Measurements from ENCODE around the gene KLK15.
"Not testable (repeated sequence)": the region's sequence is repeated elsewhere in the genome, so short reads cannot be mapped to it uniquely, and the experiment has no call there.

KLK15 gene

GRCh38 chr19:50794876-50795663, 38.3 kb downstream of the KLK15 start:
- DNase-seq = no peak

- DNase-seq = no peak
Observed at GRCh38 chr19:50794074-50794875, 39.1 kb downstream of the KLK15 start.

DNA sequence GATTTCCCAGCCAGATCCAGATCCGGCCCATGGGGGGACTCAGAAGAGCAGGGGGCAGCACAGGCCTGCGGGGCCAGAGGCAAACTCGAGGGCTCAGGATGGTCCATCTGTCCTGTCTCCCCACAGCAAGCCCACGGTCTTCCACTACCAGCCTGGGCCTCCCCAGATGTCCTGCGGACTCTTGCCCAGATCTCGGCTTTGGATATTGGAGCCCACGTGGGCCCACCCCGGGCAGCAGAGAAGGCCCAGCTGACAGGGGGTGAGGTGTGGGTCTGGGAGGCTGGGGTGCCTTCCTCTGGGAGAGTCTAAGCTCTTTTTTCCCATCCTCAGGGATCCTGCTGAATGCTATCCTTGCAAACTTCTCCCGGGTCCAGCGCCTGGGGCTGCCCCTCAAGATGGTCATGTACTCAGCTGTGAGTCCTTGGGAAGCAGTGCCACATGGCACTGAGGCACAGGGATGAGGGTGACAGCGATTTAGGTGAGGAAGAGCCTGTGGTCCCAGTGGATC, 39.8 kb downstream of the KLK15 start:
- no peak for DNase-seq

GRCh38 chr19:50792272-50793250, 40.8 kb downstream of the KLK15 start:
- DNase-seq = no peak

- no peak for DNase-seq
Observed at GRCh38 chr19:50791594-50792271, 41.6 kb downstream of the KLK15 start.

DNA sequence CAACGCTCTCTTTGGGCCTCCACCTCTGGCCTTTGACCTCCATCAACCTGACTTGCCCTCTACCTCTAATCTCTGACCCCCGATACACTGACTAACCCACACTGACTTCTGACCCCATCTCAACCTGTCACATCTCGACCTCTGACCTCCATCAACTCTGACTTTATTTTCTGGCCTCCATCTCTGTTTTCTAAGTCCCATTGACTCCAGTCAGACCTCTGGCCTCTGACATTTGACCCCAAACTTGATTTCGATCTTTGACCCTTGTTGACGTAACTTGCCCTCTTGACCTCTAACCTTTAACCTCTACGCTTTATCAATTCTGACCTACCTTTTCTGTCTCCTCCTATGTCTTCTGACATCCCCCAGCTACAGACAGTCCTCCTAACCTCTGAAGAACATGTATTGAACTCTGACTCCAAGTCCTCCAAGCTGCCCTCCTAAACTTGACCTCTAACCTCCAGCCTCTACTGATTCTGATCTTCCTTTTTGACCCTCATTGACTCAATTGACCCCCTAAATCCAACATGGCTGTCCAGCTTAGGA, 42.4 kb downstream of the KLK15 start:
- DNase-seq = no peak

- DNase-seq = no peak
Observed at GRCh38 chr19:50790396-50790795, 43.0 kb downstream of the KLK15 start, which contains the start of gene ACP4. TSS of gene ACP4 (plus strand) at chr19:50790415. CDS start at chr19:50790415, 0 bp downstream.

- DNase-seq = no peak
Observed at GRCh38 chr19:50785329-50785728, 48.0 kb downstream of the KLK15 start.

DNA sequence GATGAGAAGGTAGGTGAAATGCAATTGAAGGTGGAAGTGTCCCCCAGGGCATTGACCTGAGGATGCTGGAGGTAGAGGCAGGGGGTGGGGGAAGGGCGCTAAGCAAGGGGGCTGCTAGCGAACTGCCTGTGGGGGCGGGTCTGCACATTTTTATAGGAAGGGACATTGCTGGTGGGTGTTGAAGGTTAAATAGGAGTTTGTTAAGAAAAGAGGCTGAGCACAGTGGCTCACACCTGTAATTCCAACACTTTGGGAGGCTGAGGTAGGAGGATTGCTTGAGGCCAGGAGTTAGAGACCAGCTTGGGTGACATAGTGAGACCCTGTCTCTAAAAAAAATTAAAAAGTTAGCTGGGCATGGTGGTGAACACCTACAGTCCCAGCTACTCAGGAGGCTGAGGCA, 48.7 kb downstream of the KLK15 start:
- DNase-seq = no peak

DNA sequence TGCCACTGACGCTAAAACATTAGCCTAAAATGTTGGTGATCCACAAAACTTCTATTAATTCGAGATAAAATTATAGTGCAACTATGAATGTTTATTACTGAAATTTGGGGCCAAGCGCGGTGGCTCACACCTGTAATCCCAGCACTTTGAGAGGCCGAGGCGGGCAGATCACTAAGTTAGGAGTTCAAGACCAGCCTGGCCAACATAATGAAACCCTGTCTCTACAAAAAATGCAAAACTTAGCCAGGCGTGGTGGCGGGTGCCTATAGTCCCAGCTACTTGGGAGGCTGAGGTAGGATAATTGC, 49.6 kb downstream of the KLK15 start:
- DNase-seq = not testable (repeated sequence)

DNA sequence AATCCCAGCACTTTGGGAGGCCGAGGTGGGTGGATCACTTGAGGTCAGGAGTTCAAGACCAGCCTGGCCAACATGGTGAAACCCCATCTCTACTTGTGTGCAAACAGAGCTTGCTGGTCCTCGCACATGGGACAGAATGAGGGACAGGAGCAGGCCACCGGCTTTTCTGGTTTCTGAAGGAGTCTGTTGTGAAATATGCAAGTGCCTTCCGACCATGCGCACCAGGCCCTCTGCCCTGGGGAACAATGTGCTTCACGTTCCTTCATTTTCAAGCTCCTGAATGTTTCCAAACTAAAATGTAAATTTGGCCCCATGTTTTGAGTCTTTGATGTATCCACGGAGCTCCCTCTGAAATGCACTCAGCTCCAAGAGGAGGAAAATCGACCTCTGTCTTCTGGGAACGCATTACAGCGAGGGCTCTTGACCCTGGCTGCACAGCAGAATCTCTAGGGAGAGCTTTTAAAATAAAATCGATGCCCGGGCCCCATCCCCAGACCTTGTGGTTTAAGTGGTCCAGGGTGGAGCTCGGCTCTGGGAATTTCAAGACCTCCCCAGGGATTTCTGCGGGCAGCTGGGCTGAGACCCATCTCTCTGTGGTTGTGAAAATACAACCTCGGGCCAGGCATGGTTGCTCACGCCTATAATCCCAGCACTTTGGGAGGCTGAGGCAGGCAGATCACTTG, 52.5 kb downstream of the KLK15 start:
- no peak for DNase-seq

DNA sequence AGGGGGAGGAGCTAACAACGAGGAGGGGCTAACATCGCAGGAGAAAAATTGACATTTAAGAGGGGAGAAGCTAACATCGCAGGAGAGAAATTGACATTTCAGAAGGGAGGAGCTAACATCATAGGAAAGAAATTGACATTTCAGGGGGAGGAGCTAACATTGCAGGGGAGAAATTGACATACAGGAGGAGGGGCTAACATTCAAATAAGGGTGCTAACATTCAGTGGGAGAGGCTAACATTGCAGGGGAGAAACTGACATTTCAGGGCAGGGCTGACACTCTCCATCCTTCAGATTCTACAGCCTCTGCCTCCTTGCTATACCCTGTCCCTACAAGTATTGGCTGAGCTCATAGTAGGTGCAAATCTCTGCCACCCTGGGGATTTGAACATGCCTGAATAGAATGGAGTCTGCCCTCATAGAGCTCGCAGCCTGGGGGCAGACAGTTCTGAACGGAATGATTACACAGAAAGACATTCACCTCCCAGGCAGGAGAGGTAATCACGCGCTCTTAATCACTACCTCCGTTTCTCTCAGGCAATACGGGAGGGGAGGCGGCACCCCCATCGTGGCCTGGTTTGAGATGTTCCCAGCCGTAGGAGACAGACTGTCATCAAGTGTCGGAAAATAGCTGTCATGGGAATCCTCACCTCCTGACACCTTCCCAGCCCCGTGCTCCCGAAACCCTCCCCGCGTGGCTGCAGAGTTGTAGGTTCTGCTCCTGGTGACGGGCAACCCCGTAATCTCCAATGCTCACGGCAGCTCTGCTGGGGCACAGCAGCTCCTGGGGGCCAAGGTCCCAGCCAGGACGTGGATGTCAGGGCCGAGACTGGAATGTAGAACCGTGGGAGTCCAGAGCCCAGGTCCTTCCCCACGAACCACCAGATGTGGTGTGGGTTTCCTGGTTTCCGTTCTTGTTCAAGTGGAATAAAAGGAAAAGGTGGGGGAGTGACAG, 53.6 kb downstream of the KLK15 start:
- no peak for DNase-seq

DNA sequence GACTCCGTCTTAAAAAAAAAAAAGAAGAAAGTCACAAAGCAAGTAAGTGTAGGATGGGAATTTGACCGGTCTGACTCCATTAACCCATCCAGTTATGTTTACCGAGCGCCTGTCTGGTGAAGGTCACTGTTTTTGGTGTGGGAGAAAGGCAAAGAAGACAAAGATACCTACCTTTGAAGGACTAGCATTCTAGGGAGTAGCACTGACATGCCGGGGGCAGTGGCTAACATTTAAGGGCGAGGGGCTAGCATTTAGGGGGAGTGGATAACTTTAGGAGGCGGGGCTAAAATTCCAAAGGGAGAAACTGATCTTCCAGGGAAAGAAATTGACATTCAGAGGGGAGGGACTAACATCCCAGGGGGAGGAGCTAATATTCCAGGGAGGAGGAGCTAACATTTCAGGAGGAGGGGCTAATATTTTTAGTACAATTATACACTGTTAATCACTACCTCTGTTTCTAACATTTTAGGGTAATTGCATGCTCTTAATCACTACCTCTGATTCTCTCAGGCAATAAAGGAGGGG, 54.4 kb downstream of the KLK15 start:
- DNase-seq = no peak

- no peak for DNase-seq
Observed at GRCh38 chr19:50777830-50778303, 55.5 kb downstream of the KLK15 start.

- no peak for DNase-seq
Observed at GRCh38 chr19:50777261-50777660, 56.1 kb downstream of the KLK15 start.

- DNase-seq = no peak
Observed at GRCh38 chr19:50776131-50776530, 57.2 kb downstream of the KLK15 start.
